HG03378 (cell line): ENCODE results near the gene FNDC3B.

ENCODE experiments used
- ATAC-seq: cut with Tn5 transposase; IDR thresholded peaks from one replicate; pipeline ENCODE4 v1.9.1; 2021; ENCODE audit warnings: mild to moderate bottlenecking, moderate library complexity; ENCODE audit not compliant: unreplicated experiment

Gene FNDC3B

DNA sequence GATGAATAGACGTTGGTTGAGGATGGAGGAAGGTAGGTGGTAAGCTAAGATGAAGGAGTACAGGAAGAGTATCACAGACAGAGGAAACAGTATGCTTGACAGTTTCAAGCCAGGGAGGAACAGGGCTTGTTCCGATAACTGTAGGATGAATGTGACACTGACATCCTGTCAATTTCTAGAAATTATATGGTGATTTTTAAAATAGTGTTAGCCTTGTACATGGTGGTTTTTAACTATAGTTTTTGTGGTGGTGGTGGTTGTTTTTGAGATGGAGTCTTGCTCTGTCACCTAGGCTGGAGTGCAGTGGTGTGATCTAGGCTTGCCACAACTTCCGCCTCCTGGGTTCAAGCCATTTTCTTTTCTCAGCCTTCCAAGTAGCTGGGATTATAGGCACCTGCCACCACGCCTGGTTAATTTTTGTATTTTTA, 92.8 kb downstream of the FNDC3B start:
- ATAC-seq, result no peak

DNA sequence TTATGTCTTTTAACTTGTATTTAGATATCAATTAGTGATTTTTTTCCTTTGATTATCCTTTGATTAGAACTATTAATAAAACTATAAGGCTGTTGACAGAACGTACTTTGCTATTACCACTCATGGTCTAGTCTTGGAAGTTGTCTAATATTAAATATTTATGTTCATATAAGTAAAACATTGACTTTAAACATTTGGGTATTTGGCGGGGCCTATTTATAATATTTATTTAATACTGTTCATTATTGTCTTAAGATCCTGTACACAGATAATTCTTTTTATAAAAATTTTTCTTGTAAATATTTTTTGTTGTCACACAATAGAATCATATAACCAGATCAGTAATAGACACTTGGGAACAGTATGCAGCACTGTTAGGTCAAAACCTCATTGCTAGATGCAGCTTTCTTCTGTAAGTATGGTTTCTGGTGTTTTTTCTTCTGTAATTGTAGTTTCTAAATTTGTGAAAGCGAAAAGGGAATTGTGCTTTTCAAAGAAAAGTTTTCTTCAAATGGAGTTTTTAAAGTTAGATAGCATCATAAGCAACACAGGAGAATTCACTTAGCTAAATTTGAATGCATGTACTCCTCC, 93.4 kb downstream of the FNDC3B start:
- ATAC-seq, result no peak

DNA sequence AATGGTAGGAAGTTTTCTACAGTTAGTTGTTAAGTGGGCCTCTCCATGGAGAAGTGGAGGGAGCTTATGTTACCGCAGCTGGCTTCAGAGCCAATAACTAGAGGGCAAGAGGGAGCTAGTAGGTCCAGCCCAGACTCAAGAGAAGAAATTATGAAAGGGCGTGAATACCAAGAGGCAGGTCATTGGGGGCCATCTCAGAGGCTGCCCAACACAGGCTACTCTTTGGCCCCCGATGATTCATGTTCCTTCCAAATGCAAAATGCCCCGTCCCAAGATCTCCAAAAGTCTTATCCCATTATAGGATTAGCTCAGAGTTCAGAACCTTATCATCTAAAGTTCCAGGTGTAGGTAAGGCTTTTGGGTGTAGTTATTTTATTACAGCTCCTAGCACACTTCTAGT, 94.5 kb downstream of the FNDC3B start:
- no peak for ATAC-seq

DNA sequence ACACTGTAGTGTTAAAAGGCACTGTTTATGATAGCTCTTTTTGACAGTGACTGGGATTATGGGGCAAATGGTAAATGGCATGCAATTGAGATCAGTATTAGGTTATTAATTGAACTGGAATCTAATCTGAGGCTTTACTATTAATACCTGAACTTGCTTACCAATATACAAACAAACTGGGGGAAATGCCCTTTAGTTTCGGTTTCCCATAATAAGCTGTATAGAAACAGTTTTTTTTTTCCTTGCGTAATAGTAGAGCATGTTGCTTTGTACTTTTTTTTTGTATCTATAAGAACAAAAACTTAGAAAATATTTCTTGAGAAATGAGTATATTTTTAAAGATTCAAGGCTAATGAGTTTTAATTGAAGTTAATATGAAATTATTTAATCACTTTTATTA, 95.0 kb downstream of the FNDC3B start:
- ATAC-seq, result peak; percentile 65

DNA sequence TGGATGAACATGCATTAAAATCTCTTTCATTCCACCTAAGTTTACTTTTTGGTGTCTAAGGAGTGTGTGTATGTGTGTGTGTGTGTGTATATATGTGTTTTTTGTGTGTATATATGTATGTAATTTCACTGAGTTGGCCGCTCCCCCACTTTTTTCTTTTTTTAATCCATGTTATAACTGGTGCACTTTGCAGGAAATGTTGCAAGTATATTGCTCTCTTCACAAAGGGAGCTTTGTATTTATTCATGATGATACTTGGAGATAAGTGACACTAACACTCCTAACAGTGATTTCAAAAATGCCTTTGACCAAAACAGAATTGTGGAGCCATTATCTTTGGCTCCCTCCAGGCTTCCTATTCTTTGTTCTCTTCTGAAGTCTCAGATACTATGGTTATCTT, 95.8 kb downstream of the FNDC3B start:
- ATAC-seq, result no peak

DNA sequence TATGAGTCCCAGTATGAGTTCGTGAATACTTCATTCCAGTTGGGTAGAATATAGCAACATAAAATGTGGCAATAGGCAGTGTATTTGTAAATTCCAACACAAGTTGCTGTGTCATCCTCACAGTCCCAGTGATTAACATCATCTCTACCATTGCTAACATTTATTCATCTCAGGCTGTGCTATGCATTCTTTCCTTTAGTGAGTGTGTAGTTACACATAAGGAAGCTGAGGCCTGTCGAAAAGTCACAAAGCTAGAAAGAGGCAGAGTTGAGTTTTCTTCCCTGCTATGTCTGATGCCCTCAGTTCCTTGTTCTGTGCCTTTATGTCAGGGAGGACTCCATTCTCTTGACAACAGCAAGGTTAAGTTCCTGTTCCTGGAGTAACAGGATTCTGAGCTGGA, 96.4 kb downstream of the FNDC3B start:
- ATAC-seq, result no peak

DNA sequence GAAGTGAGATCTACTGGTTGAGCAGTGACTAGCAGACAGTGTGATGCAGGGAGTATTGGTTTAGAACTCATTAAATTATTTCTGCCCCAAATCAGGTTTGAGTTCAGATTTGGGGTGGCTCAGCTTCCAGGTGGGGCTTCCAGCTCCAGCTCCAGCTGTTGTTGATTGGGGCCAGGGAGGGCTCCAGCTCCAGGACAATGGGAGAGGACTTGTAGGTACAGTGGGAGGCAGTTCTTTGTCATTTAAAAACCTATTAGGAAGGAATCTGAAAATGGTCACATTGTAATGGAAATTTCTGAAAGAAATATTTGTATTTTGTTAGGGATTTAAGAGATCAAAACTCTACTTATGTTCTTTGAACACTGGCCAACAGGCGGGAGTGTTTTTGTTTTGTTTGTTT, 97.0 kb downstream of the FNDC3B start:
- no peak for ATAC-seq

DNA sequence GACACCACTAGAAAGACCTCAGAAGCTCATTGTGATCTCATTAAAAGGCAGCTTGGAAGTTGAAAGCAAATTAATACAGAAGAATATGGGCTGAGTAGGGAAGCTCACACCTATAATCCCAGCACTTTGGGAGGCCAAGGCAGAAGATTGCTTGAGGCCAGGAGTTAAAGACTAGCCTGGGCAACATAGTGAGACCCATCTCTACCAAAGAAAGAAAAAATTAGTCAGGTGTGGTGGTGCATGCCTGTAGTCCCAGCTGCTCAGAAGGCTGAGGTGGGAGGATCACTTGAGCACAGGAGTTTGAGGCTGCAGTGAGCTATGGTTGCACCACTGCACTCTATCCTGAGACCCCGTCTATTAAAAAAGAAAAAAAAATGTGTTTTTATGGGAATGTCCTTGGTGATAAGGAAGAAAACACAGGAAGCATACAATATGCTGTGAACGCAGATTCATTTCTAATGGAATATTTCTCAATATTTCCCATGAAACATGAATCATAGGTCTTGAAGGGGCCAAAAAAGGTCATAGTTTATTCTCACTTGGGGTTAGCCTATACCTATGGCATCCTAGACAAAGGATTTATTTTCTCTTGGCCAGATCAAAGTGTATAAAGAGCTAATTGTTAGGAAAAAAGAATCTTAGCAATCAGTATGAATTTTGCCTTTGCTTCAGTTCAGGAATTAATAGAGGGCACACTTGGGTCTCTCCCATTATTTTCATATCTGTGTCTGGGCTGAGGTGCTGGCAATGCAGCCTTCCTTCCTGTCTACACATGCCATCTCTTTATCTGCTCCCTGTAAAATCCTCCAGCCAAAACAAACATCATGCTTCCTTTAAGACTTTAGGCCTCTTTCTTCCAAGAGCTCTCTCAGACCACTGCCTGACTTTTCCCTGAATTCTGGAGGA, 98.2 kb downstream of the FNDC3B start:
- ATAC-seq, result no peak

DNA sequence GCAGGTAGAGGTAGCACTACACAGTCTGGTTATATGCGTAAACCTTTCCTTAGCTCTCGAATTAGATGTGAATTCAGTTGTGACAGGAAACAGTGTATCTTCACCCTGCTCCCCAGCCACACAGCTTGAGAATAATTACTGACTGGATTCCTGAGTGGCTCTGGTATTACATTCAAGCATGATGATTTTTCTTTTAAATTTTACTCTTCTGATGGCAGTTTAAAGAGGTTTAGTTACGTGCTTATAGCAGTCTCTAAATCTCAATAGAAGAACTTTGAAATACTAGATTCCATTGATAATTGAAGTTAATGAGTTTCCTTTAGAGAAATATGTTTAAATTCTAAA, 98.8 kb downstream of the FNDC3B start:
- ATAC-seq, result no peak

DNA sequence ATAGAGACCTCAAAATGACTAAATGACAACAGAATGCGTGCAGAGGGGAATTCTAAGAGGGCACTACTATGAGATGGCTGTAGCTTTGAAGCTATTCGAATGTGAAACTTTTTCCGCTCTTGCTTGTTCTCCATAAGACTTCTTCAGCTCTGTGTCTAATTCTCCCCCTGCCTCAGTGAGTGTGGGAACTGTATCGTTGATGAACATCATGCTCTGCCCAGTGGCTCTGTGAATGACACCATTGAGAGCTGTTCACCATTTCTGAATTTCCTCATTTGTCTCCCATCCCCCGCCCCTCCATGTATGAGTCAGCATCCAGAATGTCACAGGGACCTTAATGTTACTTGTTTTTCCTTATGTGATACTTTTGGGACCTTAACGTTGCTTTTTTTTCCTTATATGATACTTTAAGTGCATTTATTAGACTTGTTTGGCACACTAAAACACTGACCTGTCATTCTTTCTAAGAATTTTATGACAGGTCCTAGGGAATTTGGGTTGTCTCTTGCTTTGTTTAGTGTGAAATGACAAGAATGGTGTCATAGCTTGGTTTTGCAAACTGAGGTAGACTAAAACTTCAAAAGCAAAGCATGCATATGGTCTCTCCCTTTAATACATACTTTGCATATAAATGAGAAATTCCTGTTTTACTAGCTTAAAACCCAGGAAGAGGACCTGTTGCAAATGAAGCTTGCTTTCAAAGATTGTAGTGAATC, 99.6 kb downstream of the FNDC3B start:
- ATAC-seq, result peak; percentile 38

DNA sequence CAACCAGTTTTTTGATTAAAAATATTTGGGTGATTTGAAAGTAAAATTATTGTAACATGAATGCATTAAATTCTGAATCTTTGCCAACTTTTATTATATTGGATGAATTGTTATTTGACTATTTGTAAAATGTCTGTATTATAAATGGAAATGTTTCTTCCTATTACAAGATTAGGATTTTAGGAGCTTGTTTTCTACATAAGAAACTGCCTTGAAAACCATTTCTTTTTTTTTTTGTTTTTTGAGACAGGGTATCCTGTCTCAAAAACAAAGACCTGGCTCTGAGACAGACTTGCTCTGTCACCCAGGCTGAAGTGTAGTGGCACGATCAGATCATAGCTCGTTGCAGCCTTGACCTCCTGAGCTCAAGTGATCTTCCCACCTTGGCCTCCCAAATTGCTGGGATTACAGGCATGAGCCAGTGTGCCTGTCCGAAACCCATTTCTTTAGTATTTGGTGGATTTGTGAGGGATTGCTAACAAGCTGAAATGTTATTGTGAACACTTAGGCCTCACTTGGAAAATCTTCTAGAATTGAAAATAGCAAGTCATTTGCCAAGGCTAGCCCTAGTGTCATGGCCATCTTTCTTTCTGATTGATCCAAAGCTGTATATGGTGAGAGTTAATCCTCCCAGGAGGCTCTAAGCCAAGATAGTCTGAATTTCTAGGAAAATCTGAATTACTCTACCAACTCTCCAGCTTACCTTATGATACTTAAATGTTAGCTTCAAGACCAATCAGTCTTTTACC, 100.3 kb downstream of the FNDC3B start:
- ATAC-seq, result no peak

DNA sequence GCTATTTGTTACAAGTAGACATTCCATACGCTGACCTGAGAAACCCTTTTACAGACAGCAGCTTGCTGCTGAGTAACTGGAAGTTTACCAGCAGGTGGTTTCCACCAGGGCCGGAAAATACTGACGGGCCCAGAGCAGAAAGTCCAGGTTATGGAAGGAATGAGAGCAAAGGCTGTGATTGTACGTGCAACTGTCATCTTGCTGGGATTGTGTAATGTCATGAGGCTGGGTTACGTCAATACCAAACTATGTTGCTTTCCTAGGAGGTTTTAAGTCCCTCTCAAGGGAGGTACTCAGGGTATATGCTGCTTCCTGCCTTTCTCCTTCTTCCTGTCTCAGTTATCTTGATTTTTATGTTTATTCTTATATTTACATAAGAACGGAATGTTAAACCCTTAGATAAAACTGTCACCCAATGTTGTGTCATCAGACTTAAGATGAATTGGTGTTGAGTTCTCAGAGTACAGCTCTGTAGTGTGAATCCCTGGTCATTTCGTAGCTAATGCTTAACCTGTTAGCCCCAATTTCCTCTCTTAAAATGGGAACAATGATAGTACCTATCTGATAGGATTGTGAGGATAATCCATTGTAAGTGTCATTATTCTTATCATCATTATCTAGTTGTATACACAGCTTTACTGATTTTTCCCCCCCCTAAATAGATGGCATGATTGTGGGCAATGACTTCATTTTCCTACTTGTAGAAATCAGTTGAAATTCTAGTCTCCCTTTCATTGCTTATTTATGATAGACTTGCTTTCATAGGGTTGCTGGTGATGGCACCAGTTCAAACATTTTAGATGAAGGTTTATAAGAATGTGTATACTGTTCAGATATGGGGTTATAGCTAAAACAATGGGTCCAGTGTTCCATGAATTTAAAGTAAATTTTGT, 101.4 kb downstream of the FNDC3B start:
- ATAC-seq, result no peak

DNA sequence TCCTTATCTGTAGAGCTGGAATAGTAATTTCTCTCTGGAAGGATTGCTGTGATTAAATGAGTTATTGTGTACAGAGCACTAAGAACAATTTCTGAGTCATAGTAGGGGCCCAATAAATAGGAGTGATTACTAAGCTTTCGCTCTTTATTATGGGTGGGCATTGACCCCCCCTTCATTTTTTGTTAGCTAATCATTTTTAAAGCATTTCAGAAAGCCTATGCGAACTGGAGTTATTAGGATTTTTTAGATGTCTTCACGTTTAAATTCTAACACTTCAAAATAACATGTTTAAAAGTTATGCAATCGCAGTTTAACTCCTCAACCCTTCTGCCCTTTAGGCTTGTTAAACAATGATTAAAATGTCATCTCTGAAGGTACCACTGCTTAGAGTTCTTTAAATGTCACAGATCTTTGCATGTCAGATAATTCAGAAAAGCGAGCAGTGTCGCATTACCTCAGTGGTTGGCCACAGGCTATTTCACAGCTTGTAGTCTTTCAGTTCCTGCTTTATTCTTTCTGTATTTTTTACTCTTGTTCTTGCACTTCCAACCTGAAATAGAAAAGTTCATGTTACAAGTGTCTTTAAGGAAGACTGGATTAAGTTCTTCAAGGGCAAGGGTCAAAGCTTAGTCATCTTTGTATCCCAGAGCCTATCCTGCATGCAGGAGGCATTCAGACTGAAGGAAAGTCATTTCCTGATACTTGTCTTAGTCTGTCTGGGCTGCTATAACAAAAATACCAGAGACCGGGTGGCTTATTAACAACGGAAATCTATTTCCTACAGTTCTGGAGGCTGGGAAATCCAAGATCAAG, 102.9 kb downstream of the FNDC3B start:
- ATAC-seq, result peak; percentile 85

DNA sequence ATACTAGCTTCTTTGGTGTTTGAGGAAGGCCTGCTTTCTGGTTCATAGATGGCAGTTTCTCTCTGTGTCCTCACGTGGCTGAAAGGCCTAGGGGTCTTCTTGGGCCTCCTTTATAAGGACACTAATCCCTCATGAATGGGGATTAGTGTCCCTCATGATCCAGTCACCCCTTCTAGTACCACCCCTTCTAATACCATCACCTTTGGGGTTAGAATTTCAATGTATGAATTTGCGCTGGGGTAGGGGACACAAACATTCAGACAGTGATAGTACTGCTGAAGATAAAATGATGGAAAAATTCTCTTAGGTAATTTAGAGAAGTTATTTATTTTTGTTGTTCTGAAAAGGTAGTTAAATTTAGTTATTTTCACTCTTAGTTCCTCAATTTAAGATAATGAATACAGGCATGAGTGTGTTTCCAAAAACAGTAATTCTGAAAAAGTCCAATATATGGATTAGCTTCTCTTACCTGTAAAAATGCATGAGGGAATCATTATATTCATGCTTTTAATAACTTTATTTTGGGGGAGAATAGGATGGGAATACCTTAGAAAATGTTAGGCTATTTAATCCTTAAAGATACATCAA, 103.6 kb downstream of the FNDC3B start:
- ATAC-seq, result no peak

DNA sequence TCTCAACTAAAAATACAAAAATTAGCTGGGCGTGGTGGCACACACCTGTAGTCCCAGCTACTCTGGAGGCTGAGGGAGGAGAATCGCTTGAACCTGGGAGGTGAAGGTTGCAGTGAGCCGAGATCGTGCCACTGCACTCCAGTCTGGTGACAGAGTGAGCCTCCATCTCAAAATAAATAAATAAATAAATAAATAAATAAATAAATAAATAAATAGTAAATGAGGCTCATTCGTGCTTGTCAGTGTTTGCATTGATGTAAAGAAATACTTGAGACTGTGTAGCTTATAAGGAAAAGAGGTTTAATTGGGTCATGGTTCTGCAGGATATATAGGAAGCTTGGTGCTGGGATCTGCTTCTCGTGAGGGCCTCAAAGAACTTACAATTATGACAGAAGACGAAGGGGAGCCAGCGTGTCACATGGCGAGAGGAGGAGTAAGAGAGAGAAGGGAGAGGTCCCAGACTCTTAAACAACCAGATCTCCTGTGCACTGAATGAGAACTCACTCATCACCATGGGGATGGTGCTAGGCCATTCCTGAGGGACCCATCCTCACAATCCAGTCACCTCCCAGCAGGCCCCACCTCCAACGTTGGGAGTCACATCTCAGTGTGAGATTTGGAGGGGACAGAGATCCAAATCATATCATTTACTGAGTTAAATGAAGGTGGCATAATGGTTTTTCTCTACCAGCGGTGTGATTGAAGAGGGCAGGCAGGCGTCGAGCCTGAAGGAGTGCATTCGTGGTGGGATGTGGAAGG, 104.5 kb downstream of the FNDC3B start:
- ATAC-seq, result no peak

DNA sequence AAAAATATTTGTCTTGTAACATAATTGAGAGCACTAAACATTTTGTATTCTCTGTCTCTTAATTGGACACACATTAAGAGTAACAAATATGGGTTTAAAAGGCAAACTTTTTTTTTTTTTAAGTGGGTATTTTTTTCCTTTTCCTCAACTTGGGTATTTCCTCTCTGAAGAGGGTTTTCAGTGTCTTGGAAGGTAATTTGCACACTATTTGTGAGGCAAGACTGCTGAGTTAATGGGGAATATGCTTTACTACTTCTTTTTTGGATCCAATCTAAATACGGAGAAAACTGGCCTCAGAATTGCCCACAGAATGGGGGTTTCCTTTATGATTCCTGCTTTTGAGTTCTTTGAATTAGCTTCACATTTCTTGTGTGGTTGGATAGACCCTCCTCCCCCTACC, 105.2 kb downstream of the FNDC3B start:
- ATAC-seq, result no peak

DNA sequence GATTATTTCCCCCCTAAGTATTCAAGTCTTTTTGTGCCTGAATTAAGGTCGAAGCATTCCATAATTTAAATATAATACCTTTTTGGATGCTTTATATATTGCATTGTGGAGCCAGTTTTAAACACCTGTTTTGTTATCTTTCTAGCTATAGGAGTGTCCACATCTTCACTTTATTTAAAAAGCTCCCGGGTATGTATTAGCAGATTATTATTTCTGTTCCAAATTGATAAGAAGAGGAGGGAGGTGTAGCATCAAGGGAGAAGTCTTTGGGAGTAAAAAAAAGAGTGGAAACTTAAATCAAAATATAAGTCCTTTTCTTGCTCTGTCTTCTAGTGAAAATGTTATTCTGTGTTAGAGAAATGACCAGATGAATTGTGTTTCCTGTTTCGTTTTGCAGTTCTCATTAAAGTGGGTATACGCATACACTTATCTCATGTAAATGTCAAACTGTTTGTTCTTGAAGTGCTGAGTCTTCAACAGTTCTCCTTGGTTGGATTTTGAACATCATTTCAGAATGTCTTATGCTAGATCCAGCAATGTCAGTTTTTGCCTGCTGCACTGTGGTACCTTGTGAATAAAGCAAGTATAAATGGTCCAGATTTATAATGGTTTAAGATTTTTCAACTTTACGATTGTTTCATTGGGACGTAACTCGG, 105.8 kb downstream of the FNDC3B start:
- ATAC-seq, result peak; percentile 44

DNA sequence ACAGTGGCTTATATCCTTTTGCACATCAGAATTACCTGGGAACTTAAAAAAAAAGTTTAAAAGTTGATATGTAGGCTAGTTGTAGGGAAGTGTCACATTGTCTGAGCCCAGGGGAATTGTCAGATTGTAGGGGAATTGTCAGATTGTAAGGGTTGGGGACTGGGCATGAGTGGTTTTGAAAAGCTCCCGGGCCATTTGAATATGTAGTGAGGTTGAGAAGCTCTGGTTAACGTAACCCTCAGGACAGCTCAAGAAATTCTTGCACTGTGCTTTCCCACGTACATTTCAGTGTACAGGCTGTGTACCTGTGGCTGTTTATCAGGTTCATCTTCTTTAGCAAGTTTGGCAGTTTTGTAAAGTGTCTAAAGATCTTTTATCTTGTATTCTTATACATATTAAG, 107.0 kb downstream of the FNDC3B start:
- no peak for ATAC-seq
